K562 (cell line): ENCODE data around the gene ATP5MC3. TPM values are rescaled to one million over a fixed set of nuclear protein-coding genes. Genes with fewer than 3 reads are reported as not detected.
A peak's percentile ranks its signal among the peaks of the same experiment; 100 is the strongest.

ENCODE experiments used
- BRD4 ChIP-seq: fragments of 200-600 bp; sonication (generic); IDR thresholded peaks from 2 replicates; pipeline ENCODE4 v1.6.1; 2017; ENCODE audit warnings: inconsistent platforms
- DDX20 ChIP-seq: fragments of 450-650 bp; IDR thresholded peaks from 2 replicates; pipeline ENCODE4 v1.6.1; 2016; ENCODE audit warnings: missing genetic modification characterization, low read depth, mild to moderate bottlenecking, missing compliant biosample characterization, moderate library complexity
- EP300 ChIP-seq: IDR thresholded peaks from 2 replicates; pipeline ENCODE4 v1.6.1; 2012; ENCODE audit warnings: low read length, improper control_type of control experiment
- FOXK1 ChIP-seq: sonication (generic); formaldehyde crosslinking; IDR thresholded peaks from 2 replicates; pipeline ENCODE4 v1.8.0; 2022; ENCODE audit warnings: missing genetic modification reagents, mild to moderate bottlenecking, borderline replicate concordance
- FOXM1 ChIP-seq, 2 experiments: fragments of 450-650 bp in 1 of 2; sonication (generic) in 1 of 2; formaldehyde crosslinking in 1 of 2; IDR thresholded peaks; 2 replicates each; pipeline versions ENCODE4 v1.6.1 to v1.9.0; 2017 to 2022; ENCODE audit warnings: low read depth in 2 of 2, mild to moderate bottlenecking in 2 of 2, missing genetic modification reagents in 1 of 2, moderate library complexity in 1 of 2
- GATAD2B ChIP-seq: fragments of 450-650 bp; IDR thresholded peaks from 2 replicates; pipeline ENCODE4 v1.6.1; 2017; ENCODE audit warnings: mild to moderate bottlenecking, borderline replicate concordance
- GTF2A2 ChIP-seq: IDR thresholded peaks from 2 replicates; pipeline ENCODE4 v1.6.1; 2016; ENCODE audit warnings: mild to moderate bottlenecking, missing genetic modification characterization, missing compliant biosample characterization
- HEY1 ChIP-seq: fragments of 250-450 bp; sonication (Bioruptor Pico); IDR thresholded peaks from 2 replicates; pipeline ENCODE4 v1.5.0; 2020; ENCODE audit warnings: mild to moderate bottlenecking, moderate library complexity, borderline replicate concordance
- HMGN3 ChIP-seq: IDR thresholded peaks from 2 replicates; pipeline ENCODE4 v1.6.1; 2011; ENCODE audit warnings: borderline replicate concordance, low read depth, mild to moderate bottlenecking, mixed read lengths, low read length; ENCODE audit not compliant: insufficient read length; ENCODE audit errors: extremely low read depth
- HNRNPLL ChIP-seq: fragments of 200-400 bp; formaldehyde crosslinking; IDR thresholded peaks from 2 replicates; pipeline ENCODE4 v1.6.1; 2017; ENCODE audit warnings: low read length, low read depth, mild to moderate bottlenecking; ENCODE audit not compliant: poor library complexity, severe bottlenecking
- MEF2D ChIP-seq: conservative IDR thresholded peaks from 2 replicates; pipeline ENCODE4 v1.6.1; 2016; ENCODE audit warnings: low read depth, missing genetic modification characterization, missing compliant biosample characterization
- RBM25 ChIP-seq: fragments of 200-400 bp; formaldehyde crosslinking; IDR thresholded peaks from 2 replicates; pipeline ENCODE4 v1.6.1; 2018; ENCODE audit warnings: low read length, low read depth, moderate library complexity; ENCODE audit not compliant: severe bottlenecking
- TCF7L2 ChIP-seq: fragments of 150-350 bp; IDR thresholded peaks from 2 replicates; pipeline ENCODE4 v1.6.1; 2016; ENCODE audit warnings: low read depth, mild to moderate bottlenecking, low read length, moderate library complexity
- ZBTB7A ChIP-seq: IDR thresholded peaks from 2 replicates; pipeline ENCODE4 v1.6.1; 2011; ENCODE audit warnings: low read depth, mild to moderate bottlenecking, low read length, moderate library complexity, borderline replicate concordance; ENCODE audit not compliant: control insufficient read depth
- ZNF3 ChIP-seq: fragments of 250-450 bp; sonication (Bioruptor Pico); IDR thresholded peaks from 2 replicates; pipeline ENCODE4 v1.5.0; 2021; ENCODE audit warnings: mild to moderate bottlenecking, moderate library complexity
- ZSCAN29 ChIP-seq: fragments of 450-650 bp; IDR thresholded peaks from 2 replicates; pipeline ENCODE4 v1.6.1; 2017
- polyA plus RNA-seq, 8 experiments: library from polyadenylated mRNA; depleted of rRNA in 4 of 8; stranded (reverse) in 5 of 8; unstranded in 3 of 8; fragments of >200 nt; fragmentation: Nextera tagmentation in 2 of 8; fragmentation: Illumina TruSeq in 1 of 8; extraction: Ambion mirVana in 2 of 8; extraction: Trizol in 1 of 8; gene quantifications; 2 replicates each; pipeline versions ENCODE4 v1.2.1 to v1.2.3, GENCODE V29; 2011 to 2014; ENCODE audit warnings: inconsistent platforms in 1 of 8, missing spikeins in 1 of 8
- total RNA-seq, 7 experiments: library from RNA; depleted of rRNA in 6 of 7; stranded (reverse); fragments of >200 nt in 6 of 7; fragmentation: Illumina TruSeq in 2 of 7; extraction: Trizol in 2 of 7; gene quantifications; 2 replicates each; pipeline versions ENCODE4 v1.2.1 to v1.2.3, GENCODE V29; 2011 to 2021; ENCODE audit warnings: low replicate concordance in 1 of 7
- TF ChIP-seq, protein P1 (sequence below): sonication (generic); formaldehyde crosslinking; IDR thresholded peaks from 2 replicates; pipeline ENCODE4 v1.8.0; 2022; ENCODE audit warnings: mild to moderate bottlenecking, missing genetic modification reagents

Gene ATP5MC3
- total and polyA plus RNA-seq, 9 of the 15 experiments (the other 6 are each of a cell fraction or from before 2014, with no cell fraction given) = 423 to 2,565 (median 1,012) TPM

DNA sequence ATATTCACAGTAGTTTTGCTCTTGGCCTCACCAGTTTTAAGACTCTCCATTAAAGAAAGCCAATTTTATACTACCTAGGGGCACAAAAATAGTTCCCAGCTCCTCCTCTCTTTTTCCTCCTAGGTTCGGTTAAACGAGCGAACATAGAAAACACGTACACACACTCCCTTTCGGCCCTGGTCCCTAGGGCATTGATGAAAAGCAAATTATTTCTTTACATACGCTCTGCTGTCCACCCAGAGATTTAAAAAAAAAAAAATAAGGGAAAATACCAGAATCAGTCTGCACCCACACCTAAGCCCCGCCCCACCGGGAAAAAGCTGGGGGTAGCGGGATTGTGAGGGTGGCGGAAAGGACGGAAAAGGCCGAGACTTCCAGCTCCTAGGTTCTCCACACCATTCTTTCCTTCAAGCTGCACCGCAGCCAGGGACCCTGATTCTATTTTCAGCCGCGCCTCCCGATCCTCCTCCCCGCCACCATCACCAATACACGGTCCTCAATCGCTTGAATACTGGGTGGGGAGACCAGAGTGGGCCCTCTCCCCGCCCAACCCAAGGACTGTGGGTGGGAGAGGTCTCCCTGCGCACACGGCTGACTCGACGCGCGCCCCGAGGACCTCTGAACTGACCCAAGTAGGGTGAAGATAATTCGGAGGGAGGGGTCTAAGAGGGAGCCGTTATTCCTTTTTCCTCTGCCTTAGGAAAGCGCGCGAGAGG is 14.3 kb downstream of the ATP5MC3 start (continued):
- TF ChIP-seq GTF2A2 (tag) (no peak), BRD4 (0 out of 2 replicates have a peak, but pooled peaks have one; percentile 68), RBM25 (no peak), HEY1 (CRISPR knock-in tag) (peak; percentile 66; the same call in 1 of the 2 replicates), HMGN3 (peak; percentile 5), GATAD2B (peak; percentile 42; the same call in 1 of the 2 replicates), FOXM1 (IDR thresholded peaks at IDR 0.05; ENCODE audit: low read depth) (no peak), FOXM1 (CRISPR knock-in tag; IDR thresholded peaks at IDR 0.05; ENCODE audit: low read depth) (0 out of 2 replicates have a peak, but pooled peaks have one; percentile 12), ZSCAN29 (0 out of 2 replicates have a peak, but pooled peaks have one; percentile 10), EP300 (peak; percentile 46; the same call in 1 of the 2 replicates), HNRNPLL (peak; percentile 35), ZBTB7A (peak; percentile 76; the same call in 1 of the 2 replicates), ZNF3 (no peak), DDX20 (tag) (no peak), FOXK1 (CRISPR knock-in tag) (no peak; the same call in 1 of the 2 replicates), TCF7L2 (no peak), MEF2D (0 out of 2 replicates have a peak, but pooled peaks have one; percentile 47)
- TF ChIP-seq, protein P1, sequence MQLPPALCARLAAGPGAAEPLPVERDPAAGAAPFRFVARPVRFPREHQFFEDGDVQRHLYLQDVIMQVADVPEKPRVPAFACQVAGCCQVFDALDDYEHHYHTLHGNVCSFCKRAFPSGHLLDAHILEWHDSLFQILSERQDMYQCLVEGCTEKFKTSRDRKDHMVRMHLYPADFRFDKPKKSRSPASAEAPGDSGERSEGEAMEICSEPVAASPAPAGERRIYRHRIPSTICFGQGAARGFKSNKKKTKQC = no peak
- TF ChIP-seq, all 486 proteins: peak for 40
